ENCODE measurements around the gene VCP. TPM values are rescaled to one million over a fixed set of nuclear protein-coding genes. Genes with fewer than 3 reads are reported as not detected.

Gene VCP
- total and polyA plus RNA-seq, 5 donors from 2014 or later = 205 to 260 (median 242) TPM

DNA sequence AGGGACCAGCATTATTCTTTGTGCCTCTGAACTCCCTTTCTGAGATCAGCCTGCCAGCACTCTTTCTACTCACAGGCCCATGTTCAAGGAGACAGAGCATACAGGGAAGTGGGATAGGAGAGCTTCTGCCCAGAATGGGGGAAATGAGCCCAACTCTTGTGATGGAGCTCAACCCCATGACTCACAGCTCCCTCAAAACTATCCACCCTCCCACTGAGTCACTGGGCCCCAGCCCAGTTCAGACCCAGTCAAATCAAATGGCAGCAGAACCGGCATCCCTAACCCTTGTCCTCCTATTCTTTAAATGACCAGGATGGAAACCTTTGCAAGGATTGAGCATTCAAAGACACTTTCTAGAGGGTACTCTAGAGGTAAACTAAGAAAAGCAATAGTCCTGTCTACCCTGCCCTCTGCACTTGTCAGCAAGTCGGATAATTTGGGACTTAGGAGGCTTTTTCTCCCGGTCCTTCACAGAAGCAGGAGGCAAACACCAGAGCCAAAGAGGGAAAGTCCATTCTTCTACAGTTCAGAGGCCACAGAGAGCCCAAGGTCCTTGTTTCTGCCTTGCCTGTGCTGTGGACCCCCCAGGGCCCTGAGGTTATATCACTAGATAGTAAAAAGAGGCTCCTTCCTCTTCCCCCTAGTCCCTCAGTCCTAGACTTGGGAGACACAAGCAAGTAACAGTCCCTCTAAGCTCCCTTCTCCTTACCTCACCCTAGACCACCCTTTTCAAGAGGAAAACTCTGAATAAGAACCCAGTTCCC lies 40.0 kb upstream of the VCP start:
- H3K27ac ChIP-seq (ENCODE audit: insufficient read depth, low read length, poor library complexity, severe bottlenecking) = peak overlapping the region; percentile 75

DNA sequence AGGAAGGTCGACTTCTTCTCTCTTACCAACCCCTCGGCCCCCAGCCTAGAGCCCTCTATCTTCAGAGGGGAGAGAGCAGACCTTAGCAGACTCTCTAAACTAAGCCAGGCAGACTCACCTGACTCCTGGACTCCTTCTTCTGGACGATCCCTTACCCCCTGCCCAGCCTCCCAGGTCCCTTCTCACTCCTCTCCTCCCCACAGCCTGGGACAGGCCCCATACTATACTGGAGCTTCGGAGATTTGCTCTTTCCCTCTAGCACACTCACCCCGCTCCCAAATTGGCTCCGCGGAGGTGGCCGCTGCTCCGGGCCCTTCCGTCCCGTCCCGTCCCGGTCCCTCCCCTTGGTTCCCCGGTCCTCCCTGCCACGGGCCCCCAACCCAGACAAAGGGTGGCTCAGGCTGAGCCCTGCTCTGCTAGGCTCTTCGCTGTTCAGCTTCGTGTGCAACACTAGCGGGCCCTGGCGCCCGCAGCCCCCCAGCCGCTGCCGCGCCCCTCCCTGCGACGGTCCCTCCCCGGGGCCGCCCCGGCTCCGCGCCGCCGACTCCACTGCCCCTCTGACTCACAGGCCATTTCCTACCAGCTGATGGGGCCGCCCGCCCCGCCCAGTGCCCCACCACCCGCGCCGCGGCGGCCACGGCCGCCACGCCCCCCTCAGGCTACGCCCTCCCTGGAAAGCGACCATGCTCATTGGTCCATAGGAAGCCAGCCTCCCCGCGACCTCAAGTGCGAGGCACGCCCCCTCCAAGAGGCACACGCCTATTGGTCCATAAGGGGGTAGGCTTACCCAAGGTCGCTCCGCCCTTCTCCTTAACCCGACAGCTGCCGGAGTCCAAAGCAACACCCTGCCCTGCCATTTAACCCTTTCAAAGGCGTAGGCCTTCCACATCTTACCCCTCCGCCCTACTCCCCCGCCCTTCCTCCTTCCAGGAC lies 38.8 kb upstream of the VCP start:
- Histone ChIP-seq H3K27me3 (ENCODE audit: control insufficient read depth, insufficient read depth, low read length) (no peaks in the 10 kb centered on the region), H3K4me3 (ENCODE audit: low read depth, low read length) (peak overlapping the region; percentile 75), H3K27ac (ENCODE audit: insufficient read depth, low read length, poor library complexity, severe bottlenecking) (peak overlapping the region; percentile 75), H3K9me3 (ENCODE audit: control insufficient read depth in 2 of 2, low read length in 2 of 2) (no peaks in the 10 kb centered on the region), H3K36me3 (ENCODE audit: control insufficient read depth, insufficient read depth, low read length) (peaks cover 4% of the 10 kb centered on the region), H3K4me1 (ENCODE audit: control insufficient read depth, insufficient read depth, low read length, poor library complexity, severe bottlenecking) (peaks cover 46% of the 10 kb centered on the region)
- ATAC-seq (ENCODE audit: low read depth in 2 of 2) (peak; percentile 83), DNase-seq (peak; percentile 94 to 99 (median 95))
- peak overlapping the region; percentile 66 to 87 (median 84) for H3K4me3 Mint-ChIP-seq
- peaks cover 5 to 70% (median 42%) of the 10 kb centered on the region in 4 donors for H3K4me1 Mint-ChIP-seq
- peaks cover 3% of the 10 kb centered on the region for H3K36me3 Mint-ChIP-seq
- H3K9me3 Mint-ChIP-seq = no peaks in the 10 kb centered on the region
- H3K27me3 Mint-ChIP-seq = no peaks in the 10 kb centered on the region
- peak overlapping the region; percentile 85 to 95 (median 89) for H3K27ac Mint-ChIP-seq

More for the DNA sequence above, 40.0 kb upstream of the VCP start:
- peaks cover 3% of the 10 kb centered on the region for H3K36me3 Mint-ChIP-seq
- no peaks in the 10 kb centered on the region for H3K9me3 Mint-ChIP-seq
- Histone ChIP-seq H3K36me3 (ENCODE audit: control insufficient read depth, insufficient read depth, low read length) (no peaks in the 10 kb centered on the region), H3K4me1 (ENCODE audit: control insufficient read depth, insufficient read depth, low read length, poor library complexity, severe bottlenecking) (peaks cover 51% of the 10 kb centered on the region), H3K27me3 (ENCODE audit: control insufficient read depth, insufficient read depth, low read length) (no peaks in the 10 kb centered on the region), H3K9me3 (ENCODE audit: control insufficient read depth in 2 of 2, low read length in 2 of 2) (no peaks in the 10 kb centered on the region), H3K4me3 (ENCODE audit: low read depth, low read length) (peak overlapping the region; percentile 75)
- H3K27ac Mint-ChIP-seq = peak overlapping the region; percentile 85 to 95 (median 89)
- peak overlapping the region; percentile 66 to 87 (median 84) for H3K4me3 Mint-ChIP-seq
- DNase-seq (no peak), ATAC-seq (ENCODE audit: low read depth in 2 of 2) (no peak)
- H3K27me3 Mint-ChIP-seq = peaks cover 4% of the 10 kb centered on the region
- peaks cover 5 to 77% (median 49%) of the 10 kb centered on the region in 4 donors for H3K4me1 Mint-ChIP-seq

DNA sequence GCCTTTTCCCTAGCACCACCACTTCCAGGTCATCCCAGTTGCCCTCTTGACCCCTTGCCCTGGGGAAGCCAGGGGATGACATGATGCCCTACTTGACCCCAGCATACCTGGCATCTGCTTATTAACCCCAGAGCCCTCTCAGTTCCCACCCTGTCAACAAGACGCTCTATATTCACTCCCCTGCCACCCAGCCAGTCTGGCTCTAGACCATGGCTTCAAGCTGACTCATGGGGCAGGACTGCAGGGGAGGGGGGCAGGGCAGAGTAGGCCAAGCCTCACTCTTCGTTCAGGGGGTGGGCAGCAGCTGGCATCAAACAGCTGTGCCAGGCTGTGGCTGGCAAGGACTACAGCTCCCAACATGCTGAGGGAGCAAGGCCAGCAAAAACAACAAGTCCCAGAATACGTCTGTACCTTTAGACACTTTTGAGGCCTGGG lies 37.9 kb upstream of the VCP start:
- H3K36me3 ChIP-seq (ENCODE audit: control insufficient read depth, insufficient read depth, low read length) = peaks cover 9% of the 10 kb centered on the region
- no peaks in the 10 kb centered on the region for H3K9me3 Mint-ChIP-seq
- peak overlapping the region; percentile 75 for H3K27ac ChIP-seq (ENCODE audit: insufficient read depth, low read length, poor library complexity, severe bottlenecking)
- peaks cover 8% of the 10 kb centered on the region for H3K36me3 Mint-ChIP-seq
- no peaks in the 10 kb centered on the region for H3K27me3 Mint-ChIP-seq
- peak overlapping the region; percentile 85 to 94 (median 89) for H3K27ac Mint-ChIP-seq
- H3K27me3 ChIP-seq (ENCODE audit: control insufficient read depth, insufficient read depth, low read length) = no peaks in the 10 kb centered on the region
- ATAC-seq (ENCODE audit: low read depth in 2 of 2) = no peak
- H3K9me3 ChIP-seq (ENCODE audit: control insufficient read depth in 2 of 2, low read length in 2 of 2) = no peaks in the 10 kb centered on the region
- peaks cover 39% of the 10 kb centered on the region for H3K4me1 ChIP-seq (ENCODE audit: control insufficient read depth, insufficient read depth, low read length, poor library complexity, severe bottlenecking)
- H3K4me3 Mint-ChIP-seq = peak overlapping the region; percentile 38 to 85 (median 74)
- peaks cover 5 to 60% (median 36%) of the 10 kb centered on the region in 4 donors for H3K4me1 Mint-ChIP-seq
- H3K4me3 ChIP-seq (ENCODE audit: low read depth, low read length) = peak overlapping the region; percentile 41
- DNase-seq = no peak

DNA sequence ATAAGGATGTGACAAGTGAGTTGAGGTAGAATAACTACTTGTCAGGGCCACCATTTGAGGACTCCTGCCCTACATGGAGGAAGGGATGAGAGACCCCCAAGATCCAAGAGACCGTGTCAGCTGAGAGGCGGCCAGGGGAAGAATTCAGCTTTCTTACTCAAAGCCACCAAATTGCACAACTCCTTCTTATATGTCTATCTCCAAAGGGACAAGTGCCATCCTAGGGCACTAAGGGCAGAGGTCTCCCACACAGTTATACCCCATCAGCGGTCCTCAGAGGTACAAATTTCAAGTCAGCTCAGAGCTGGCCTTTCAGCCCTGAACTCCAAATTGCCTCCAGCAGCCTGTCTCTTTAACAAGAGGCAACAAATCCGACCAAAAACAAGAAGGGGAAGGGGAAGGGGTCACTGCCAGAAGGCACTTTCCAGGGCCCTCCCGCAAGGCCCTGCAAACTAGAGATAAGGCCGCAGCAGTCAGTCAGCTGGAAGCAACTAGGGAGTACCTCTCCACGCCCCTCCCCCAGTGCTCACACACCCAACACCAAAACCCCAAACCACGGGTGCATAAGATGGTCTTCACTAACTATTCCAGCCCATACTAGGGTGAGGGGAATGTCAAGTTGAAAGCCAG lies 36.6 kb upstream of the VCP start:
- H3K27ac Mint-ChIP-seq = peak overlapping the region in 2 of 3 donors; percentile 44 to 86

DNA sequence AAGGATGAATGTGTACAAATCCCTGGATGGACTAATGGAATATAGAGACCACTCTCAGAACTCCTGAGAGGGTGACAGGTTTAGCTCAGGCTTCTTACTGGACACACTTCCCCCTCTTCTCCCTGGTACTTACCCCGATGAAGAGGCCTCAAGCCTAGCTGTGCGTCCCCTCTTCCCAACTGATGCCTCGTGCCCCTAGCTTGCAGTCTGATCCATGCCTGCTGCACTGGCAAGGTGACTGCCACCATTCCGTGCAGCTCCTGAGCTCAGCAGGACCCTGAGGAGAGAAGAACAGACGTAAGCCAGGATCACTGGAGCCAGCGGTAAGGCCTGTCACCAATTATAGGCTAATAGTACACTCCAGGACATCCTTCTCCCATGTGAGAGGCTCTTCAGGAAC lies 36.0 kb upstream of the VCP start:
- peaks cover 0 to 45% (median 22%) of the 10 kb centered on the region in 4 donors for H3K4me1 Mint-ChIP-seq
- Histone ChIP-seq H3K27ac (ENCODE audit: insufficient read depth, low read length, poor library complexity, severe bottlenecking) (no peak overlapping the region), H3K27me3 (ENCODE audit: control insufficient read depth, insufficient read depth, low read length) (no peaks in the 10 kb centered on the region), H3K9me3 (ENCODE audit: control insufficient read depth in 2 of 2, low read length in 2 of 2) (no peaks in the 10 kb centered on the region), H3K4me1 (ENCODE audit: control insufficient read depth, insufficient read depth, low read length, poor library complexity, severe bottlenecking) (peaks cover 23% of the 10 kb centered on the region), H3K36me3 (ENCODE audit: control insufficient read depth, insufficient read depth, low read length) (peaks cover 15% of the 10 kb centered on the region), H3K4me3 (ENCODE audit: low read depth, low read length) (no peak overlapping the region)
- peak overlapping the region in 1 of 3 donors; percentile 86 for H3K27ac Mint-ChIP-seq
- H3K36me3 Mint-ChIP-seq = peaks cover 8% of the 10 kb centered on the region
- no peaks in the 10 kb centered on the region for H3K9me3 Mint-ChIP-seq
- DNase-seq (no peak), ATAC-seq (ENCODE audit: low read depth in 2 of 2) (no peak)
- H3K27me3 Mint-ChIP-seq = no peaks in the 10 kb centered on the region
- H3K4me3 Mint-ChIP-seq = peak overlapping the region in 1 of 4 donors; percentile 80

More for the DNA sequence above, 36.6 kb upstream of the VCP start:
- H3K36me3 Mint-ChIP-seq = peaks cover 8% of the 10 kb centered on the region
- Histone ChIP-seq H3K4me1 (ENCODE audit: control insufficient read depth, insufficient read depth, low read length, poor library complexity, severe bottlenecking) (peaks cover 26% of the 10 kb centered on the region), H3K4me3 (ENCODE audit: low read depth, low read length) (no peak overlapping the region), H3K27me3 (ENCODE audit: control insufficient read depth, insufficient read depth, low read length) (no peaks in the 10 kb centered on the region), H3K36me3 (ENCODE audit: control insufficient read depth, insufficient read depth, low read length) (peaks cover 15% of the 10 kb centered on the region), H3K9me3 (ENCODE audit: control insufficient read depth in 2 of 2, low read length in 2 of 2) (no peaks in the 10 kb centered on the region), H3K27ac (ENCODE audit: insufficient read depth, low read length, poor library complexity, severe bottlenecking) (no peak overlapping the region)
- peaks cover 5 to 47% (median 26%) of the 10 kb centered on the region in 4 donors for H3K4me1 Mint-ChIP-seq
- peak overlapping the region in 2 of 4 donors; percentile 74 to 80 for H3K4me3 Mint-ChIP-seq
- no peaks in the 10 kb centered on the region for H3K27me3 Mint-ChIP-seq
- DNase-seq = no peak
- no peak for ATAC-seq (ENCODE audit: low read depth in 2 of 2)
- no peaks in the 10 kb centered on the region for H3K9me3 Mint-ChIP-seq

DNA sequence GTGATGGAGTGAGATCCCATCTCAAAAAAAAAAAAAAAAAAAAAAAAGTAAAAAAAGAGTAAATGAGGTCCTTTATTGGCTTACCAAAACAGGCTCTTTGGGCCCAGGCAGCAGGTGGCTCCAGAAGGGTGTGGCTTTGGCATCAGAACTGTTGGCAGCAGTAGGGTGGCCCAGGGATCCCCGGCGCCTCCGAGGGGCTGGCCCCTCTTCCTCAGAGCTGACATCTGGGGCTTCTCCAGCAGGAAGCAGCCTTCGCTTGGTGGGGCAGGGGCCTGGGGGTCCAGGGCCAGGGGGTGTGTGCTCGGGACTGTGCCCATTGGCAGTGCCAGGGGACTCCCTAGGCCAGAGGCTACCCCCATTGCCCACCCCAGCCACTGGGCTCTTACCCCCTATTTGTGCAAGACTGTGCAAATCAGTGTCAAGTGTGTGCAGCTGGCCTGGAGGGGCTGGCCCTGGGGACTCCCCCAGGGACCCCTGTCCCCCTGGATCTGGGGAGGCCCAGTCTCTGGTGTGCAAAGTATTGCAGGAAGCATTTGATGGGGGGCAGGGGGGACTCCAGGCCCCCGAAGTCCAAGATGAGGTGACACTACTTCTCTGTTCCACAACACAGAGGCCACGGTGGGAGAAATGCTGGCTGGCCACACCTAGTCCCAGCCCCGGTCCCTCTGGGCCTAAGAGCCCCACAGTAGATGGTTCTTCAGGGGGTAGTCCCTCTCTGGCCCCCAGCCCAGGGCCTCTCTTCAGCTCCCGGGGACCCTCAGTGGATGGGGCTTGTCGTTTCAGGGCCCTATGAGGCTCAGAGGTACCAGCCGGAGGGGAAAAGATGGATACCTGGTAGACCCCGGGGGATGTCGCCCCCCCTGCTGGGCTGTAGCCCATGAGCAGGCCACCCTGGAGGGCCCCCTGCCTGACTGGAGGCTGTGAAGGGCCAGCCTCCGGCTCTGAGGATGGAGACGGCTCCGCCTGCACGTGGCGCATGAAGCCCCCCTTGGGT lies 35.2 kb upstream of the VCP start:
- Mint-ChIP-seq H3K4me1 (peaks cover 6 to 45% (median 27%) of the 10 kb centered on the region in 4 donors), H3K27ac (no peak overlapping the region), H3K36me3 (peaks cover 12% of the 10 kb centered on the region), H3K9me3 (no peaks in the 10 kb centered on the region), H3K27me3 (no peaks in the 10 kb centered on the region), H3K4me3 (no peak overlapping the region)
- H3K4me1 ChIP-seq (ENCODE audit: control insufficient read depth, insufficient read depth, low read length, poor library complexity, severe bottlenecking) = peaks cover 29% of the 10 kb centered on the region
- H3K27me3 ChIP-seq (ENCODE audit: control insufficient read depth, insufficient read depth, low read length) = no peaks in the 10 kb centered on the region
- peaks cover 15% of the 10 kb centered on the region for H3K36me3 ChIP-seq (ENCODE audit: control insufficient read depth, insufficient read depth, low read length)
- H3K9me3 ChIP-seq (ENCODE audit: control insufficient read depth in 2 of 2, low read length in 2 of 2) = no peaks in the 10 kb centered on the region
- DNase-seq (no peak), ATAC-seq (ENCODE audit: low read depth in 2 of 2) (no peak)
- no peak overlapping the region for H3K27ac ChIP-seq (ENCODE audit: insufficient read depth, low read length, poor library complexity, severe bottlenecking)
- no peak overlapping the region for H3K4me3 ChIP-seq (ENCODE audit: low read depth, low read length)
